ENCODE measurements around the gene ERP44. TPM values are rescaled to one million over a fixed set of nuclear protein-coding genes. Genes with fewer than 3 reads are reported as not detected.
"Not testable (repeated sequence)": the region's sequence is repeated elsewhere in the genome, so short reads cannot be mapped to it uniquely, and the experiment has no call there.

Gene ERP44
- 19.0 TPM for polyA plus RNA-seq (2012; ENCODE audit: insufficient read depth, insufficient read length)

DNA sequence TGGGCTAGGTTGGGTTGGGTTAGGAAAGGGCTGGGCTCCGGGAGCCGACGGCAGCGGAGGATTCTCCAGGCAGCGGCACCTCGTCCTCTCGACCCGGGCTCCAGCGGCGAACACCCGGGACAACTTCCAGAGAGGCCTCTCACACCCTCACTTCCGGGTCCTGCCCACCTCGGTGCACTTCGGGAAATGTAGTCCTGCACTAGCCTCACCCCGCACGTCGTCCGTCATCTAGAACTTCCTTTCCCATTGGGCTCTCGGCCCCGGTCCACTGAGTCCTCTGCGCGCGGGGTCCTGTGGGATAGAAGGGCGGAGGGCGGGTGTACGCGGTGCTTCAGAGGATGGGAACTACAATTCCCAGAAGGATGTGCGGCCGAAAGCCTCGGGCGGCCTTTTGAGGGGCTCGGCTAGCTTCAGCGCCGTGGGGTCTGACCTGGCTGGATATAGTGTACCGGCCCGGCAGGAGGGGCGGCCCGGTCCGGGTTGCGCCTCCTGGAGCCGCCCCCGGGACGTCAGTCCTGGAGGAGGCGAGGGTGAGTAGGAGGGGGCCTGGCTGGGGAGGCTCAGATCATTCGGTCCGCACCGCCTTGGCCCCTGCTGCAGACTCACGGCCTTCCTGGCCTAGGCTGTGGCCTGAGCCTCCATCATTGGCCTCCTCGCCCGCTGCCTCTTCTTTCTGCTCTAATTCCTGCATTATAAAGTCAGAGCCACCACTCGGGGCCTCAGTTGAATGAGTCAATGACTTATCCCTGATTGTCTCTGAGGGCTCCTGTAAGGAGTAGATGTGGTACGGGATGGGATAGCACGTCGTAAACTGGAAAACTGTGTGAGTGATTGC lies at the start of gene ERP44, which contains the start of gene INVS:
ERP44 (minus strand) TSS at position 114 of the 835 bp plus-strand sequence. CDS start 160 bp downstream, outside the sequence.
INVS (plus strand) TSS at position 357 of the 835 bp plus-strand sequence. CDS start 5,279 bp downstream, outside the sequence.
- DNase-seq (ENCODE audit: low read depth, low spot score) = peak; percentile 97
- H3K4me3 ChIP-seq (ENCODE audit: low read length) = peak within 1 kb of the TSS; percentile 100

DNA sequence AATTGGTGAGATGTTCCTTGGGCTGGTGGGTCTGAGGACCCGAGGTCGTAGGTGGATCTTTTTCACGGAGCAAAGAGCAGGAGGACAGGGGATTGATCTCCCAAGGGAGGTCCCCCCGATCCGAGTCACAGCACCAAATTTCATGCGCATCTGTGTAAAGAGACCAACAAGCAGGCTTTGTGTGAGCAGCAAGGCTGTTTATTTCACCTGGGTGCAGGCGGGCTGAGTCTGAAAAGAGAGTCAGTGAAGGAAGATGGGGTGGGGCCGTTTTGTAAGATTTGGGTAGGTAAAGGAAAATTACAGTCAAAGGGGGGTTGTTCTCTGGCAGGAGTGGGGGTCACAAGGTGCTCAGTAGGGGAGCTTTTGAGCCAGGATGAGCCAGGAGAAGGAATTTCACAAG lies 47.2 kb upstream of the ERP44 start:
- H3K4me3 ChIP-seq (ENCODE audit: low read length) = not testable (repeated sequence)

DNA sequence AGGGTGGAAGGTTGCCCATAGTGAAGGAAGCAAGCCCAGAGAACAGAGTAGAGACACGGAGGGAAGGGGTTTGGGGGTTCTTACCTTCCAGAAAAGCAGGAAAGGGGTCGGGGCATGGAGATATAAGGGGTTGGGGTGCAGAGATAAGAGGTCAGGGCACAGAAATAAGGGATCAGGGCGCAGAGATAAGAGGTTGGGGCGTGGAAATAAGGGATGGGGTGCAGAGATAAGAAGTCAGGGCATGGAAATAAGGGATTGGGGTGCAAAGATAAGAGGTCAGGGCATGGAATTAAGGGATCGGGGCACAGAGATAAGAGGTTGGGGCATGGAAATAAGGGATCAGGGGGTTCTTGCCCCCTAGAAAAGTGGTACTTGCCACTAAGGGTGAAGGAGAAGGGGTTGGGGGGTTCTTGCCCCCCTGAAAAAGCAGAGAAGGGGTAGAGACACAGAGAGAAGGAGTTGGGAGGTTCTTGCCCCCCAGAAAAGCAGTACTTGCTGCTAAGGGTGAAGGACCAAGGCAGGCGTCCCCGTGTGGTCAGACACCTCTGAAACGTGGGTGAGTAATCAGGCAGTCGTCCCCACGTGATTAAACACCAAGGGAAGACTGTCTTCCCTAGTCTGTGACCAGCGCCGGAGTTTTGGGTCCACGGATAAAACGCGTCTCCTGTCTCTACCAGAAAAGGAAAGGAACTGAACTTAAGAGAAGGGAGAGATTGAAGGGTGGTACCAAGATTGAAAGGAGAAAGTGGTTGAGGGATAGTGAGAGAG lies 46.6 kb upstream of the ERP44 start:
- not testable (repeated sequence) for DNase-seq (ENCODE audit: low read depth, low spot score); H3K4me3 ChIP-seq (ENCODE audit: low read length)

More for the DNA sequence above, 47.2 kb upstream of the ERP44 start:
- not testable (repeated sequence) for DNase-seq (ENCODE audit: low read depth, low spot score)

DNA sequence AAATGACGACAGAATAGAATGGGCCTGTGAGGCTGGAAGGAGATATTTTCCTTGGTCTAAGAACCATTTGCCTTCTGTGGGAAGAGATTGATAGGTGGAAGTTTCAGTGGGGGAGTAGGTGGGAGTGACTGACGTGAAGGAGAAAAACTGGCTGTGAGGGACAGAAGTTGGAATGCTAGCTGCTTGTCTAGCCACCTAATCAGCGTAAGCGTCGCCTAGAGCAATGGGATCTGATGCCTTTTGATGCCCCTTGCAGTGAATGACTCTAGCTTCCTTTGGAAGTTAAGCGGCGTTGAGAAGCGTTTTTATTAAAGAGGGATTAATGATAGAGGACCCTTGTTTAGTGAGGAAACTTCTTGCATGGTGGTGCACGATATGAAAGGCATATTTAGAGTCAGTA lies 43.1 kb upstream of the ERP44 start:
- H3K4me3 ChIP-seq (ENCODE audit: low read length) = not testable (repeated sequence)

DNA sequence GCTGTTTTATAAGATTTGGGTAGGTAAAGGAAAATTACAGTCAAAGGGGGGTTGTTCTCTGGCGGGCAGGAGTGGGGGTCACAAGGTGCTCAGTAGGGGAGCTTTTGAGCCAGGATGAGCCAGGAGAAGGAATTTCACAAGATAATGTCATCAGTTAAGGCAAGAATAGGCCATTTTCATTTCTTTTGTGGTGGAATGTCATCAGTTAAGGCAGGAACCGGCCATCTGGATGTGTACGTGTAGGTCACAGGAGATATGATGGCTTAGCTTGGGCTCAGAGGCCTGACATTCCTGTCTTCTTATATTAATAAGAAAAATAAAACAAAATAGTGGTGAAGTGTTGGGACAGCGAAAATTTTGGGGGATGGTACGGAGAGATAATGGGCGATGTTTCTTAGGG lies 41.5 kb upstream of the ERP44 start:
- DNase-seq (ENCODE audit: low read depth, low spot score); H3K4me3 ChIP-seq (ENCODE audit: low read length): not testable (repeated sequence)

More for the DNA sequence above, 43.1 kb upstream of the ERP44 start:
- not testable (repeated sequence) for DNase-seq (ENCODE audit: low read depth, low spot score)

DNA sequence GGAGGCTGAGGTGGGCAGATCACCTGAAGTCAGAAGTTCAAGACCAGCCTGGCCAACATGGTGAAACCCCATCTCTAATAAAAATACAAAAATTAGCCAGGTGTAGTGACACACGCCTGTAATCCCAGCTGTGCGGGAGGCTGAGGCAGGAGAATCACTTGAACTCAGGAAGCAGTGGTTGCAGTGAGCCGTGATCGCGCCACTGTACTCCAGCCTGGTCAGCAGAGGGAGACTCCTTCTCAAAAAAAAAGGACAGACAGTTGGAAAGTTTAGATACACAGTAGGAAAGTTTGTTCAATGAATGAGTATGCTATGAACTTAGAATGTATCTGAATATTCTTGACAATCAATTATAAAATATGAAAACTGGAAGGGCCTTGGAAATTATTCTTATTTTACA lies 38.0 kb upstream of the ERP44 start:
- not testable (repeated sequence) for H3K4me3 ChIP-seq (ENCODE audit: low read length)

DNA sequence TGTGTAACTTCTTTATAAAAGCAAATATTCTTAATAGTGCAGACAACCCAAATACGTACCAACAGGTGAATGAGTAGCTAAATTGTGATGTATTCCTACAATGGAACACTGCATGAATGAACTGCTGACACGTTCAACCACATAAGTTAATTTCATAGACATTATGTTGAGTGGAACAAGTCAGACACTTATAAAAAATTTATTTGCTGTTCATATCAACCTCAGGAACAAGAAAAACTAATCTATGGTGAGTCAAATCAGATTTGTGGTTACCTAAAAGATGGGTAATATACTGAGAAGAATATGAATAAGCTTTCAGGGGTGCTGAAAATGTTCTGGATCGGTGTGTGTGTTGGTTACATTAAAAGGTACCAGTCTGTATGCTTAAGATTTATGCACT lies 35.9 kb upstream of the ERP44 start:
- no peak overlapping the region for H3K4me3 ChIP-seq (ENCODE audit: low read length)
- DNase-seq (ENCODE audit: low read depth, low spot score) = no peak

More for the DNA sequence above, 38.0 kb upstream of the ERP44 start:
- DNase-seq (ENCODE audit: low read depth, low spot score) = not testable (repeated sequence)

DNA sequence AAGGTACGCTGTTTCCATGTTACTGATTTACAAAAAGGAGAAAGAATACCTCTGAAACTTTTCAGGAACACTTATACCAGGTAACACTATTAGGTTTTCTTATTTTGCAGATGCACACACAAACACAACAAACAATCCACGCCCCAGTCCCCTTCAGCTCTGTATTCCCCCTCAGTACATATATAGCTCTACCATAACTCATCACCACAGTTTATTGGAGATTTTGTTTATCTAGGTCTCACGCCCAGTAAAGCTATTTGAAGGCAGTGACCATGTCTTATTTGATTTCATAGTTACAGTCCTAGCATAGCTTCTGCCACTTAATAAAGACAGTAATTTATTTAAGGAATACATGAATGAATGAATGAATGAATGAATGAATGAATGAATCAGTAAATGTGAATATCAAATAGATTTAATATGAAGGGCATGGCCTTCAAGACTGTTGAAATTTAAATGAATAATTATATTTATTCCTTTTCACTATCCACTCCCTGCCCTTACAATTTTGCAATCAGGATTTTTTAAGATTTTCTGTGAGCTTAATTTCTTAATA lies 33.2 kb upstream of the ERP44 start:
- no peak overlapping the region for H3K4me3 ChIP-seq (ENCODE audit: low read length)
- DNase-seq (ENCODE audit: low read depth, low spot score) = no peak

DNA sequence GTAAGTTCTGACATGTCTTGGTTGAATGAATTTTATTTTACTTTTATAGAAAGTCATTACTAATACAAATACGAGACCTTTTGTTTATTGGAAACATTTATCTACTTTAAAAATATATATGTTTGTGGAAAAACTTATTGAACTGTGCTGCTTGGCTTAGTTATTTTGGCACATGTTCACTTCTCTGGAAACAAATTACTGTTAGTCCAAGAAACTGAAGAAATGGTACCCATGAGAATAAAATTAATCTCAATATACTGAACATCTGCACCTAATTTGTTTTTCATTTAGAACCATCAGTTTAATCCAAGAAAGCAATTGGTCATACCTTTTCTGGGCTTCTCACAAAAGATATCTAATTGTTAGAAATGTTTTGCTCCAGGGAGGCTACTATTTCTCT lies 32.4 kb upstream of the ERP44 start:
- no peak overlapping the region for H3K4me3 ChIP-seq (ENCODE audit: low read length)

DNA sequence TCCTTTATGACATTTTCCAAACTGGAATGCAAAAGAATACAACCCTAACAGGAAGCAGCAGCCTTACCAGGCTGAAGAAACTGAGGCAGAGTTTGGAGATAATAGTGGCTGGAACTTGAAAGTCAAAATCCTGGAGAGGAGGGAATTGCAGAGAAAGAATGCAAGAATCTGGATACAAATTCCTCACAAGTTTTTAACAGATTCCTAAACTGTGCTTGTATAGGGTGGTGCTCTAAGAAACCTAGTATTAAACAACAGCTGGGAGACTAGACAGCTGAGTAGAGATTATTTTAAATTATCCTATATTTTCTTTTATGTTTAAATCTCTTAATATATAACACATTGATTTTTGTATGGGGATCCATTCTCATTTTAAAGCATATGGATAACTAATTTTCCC lies 31.0 kb upstream of the ERP44 start:
- H3K4me3 ChIP-seq (ENCODE audit: low read length) = no peak overlapping the region
- no peak for DNase-seq (ENCODE audit: low read depth, low spot score)

More for the DNA sequence above, 32.4 kb upstream of the ERP44 start:
- DNase-seq (ENCODE audit: low read depth, low spot score) = no peak

DNA sequence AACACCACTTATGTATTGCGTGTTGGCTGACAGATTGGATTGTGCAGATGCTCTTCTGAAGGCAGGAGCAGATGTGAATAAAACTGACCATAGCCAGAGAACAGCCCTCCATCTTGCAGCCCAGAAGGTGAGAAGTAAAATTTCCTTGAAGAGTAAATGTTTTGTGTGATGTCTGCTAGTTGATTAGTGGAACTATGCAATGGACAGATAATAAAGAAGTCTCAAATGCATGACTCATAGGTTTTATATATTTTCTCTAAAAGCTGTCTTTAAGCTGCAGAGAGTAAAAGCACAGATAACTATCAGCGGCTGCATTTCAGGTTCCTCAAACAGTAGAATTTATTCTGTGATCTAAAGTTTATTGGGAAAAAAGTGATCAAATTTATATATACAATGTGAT lies 27.6 kb upstream of the ERP44 start:
- H3K4me3 ChIP-seq (ENCODE audit: low read length) = no peak overlapping the region

DNA sequence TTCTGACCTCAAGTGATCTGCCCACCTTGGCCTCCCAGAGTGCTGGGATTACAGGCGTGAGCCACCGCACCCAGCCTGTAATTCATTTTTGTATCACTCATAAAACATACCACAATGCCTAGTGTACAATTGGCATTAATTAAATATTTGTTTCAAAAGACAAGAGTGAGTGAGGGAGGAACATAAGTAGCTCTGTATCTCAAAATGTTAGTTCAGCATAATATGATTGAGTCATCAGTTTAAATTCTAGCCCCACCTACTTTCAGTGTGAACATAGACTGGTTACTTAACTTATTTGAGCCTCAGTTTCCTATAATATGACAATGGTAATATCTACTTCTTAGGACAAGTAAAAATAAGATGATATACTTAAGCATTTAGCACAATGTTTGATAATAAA lies 27.1 kb upstream of the ERP44 start:
- H3K4me3 ChIP-seq (ENCODE audit: low read length) = no peak overlapping the region
- no peak for DNase-seq (ENCODE audit: low read depth, low spot score)

More for the DNA sequence above, 27.6 kb upstream of the ERP44 start:
- DNase-seq (ENCODE audit: low read depth, low spot score) = no peak

DNA sequence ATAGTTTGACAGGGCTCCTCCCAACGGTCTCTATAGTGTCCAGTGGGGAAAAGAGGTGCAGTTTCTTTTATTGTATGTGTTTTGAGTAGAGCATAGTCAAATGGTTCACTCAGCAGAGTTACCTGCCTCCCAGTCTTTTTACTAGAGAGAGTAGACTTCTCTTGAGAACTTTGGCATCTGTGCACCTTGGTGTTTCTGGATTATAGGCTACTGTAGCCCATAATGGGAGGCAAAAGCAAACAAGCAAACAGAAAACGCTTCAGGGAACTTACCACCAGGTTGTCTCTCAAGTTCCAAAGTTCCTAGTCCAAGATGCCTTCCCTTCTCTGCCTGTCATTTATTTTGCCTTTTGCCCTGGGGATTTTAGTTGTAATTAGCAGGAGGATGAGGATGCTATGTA lies 26.4 kb upstream of the ERP44 start:
- no peak overlapping the region for H3K4me3 ChIP-seq (ENCODE audit: low read length)
- DNase-seq (ENCODE audit: low read depth, low spot score) = no peak

DNA sequence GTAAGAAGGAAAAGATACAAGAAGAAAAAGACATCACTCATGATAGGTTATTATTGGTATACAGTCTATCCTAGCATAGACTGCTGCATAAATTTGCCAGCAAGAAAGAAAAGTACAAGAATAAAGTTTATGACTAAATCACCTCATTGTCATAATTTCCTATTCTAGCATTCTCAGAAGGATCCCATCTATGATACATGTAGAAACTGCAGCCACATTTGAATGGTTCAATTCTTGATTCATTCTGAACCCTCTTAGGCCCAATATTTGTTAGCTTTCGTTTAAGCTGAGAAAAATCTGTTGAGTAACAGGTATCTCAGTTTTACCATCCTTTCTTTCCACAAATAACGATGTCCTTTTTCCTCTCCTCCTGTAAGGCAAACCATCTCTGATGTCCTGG lies 21.5 kb upstream of the ERP44 start:
- H3K4me3 ChIP-seq (ENCODE audit: low read length) = no peak overlapping the region
- no peak for DNase-seq (ENCODE audit: low read depth, low spot score)

DNA sequence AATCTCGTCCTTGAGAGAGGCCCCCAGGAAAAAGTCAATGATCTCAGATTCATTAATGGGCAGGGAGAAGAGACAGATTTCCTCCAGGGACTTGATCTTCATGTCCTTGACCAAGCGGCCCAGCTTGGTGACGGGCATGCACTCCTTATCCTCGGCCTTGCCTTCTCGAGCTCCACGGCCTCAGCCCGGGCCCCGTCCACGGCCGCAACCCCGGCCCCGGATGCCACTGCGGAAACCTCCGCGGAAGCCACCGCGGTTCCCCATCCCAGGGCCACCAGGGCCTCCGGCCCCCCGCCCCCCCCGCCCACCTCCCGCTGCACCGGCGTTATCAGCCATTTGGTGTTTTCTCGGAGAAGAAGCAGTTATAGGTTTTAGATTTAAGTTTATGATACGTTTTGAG lies 18.5 kb upstream of the ERP44 start:
- DNase-seq (ENCODE audit: low read depth, low spot score) = no peak
- no peak overlapping the region for H3K4me3 ChIP-seq (ENCODE audit: low read length)

DNA sequence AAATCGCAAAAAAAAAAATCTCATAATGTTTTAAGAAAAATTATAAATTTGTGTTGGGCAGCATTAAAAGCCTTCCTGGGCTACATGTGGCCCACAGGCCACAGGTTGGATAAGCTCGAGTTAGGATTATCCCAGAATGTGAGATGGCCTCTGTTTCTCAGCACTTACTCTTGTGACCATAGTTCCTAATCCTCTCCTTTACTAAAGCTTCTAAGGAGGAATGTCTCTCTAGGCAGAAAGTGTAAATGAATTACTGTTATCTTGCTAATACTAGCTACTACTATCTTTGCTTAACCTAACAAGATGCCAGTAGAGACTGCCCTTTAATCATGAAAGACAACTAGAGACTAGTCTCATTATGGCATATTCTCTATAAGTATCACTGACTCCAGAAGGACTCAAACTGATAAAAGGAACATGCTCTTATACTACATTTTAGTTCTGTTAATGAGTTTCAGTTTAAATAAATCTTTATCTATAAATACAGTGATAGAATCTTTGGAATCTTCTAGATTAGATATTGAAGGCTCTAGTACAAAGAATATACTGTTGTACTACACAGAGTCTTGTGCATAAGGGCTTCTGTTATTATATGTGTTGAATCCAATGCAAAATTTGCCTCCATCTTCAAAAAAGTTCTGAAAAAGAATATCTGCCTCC lies 14.0 kb upstream of the ERP44 start:
- H3K4me3 ChIP-seq (ENCODE audit: low read length) = no peak overlapping the region
- DNase-seq (ENCODE audit: low read depth, low spot score) = no peak

DNA sequence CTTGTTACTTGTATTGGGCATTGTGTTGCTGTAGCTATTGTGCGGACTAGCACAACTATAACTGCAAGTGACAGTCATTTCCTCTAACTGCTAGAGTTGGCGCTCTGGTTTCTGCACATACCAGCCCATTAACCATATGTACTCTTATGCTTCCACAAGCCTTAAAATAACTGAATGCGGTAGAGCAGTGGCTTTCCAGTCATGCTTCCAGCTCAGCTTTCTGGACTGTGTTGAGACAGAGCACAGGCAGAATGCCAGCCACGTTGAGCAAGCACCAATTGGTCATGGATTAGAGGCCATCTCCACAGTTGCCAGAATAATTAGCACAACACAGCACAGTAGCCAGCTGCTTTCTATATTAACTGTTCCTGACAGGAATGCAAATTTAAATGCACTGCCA lies 12.4 kb upstream of the ERP44 start:
- no peak for DNase-seq (ENCODE audit: low read depth, low spot score)
- H3K4me3 ChIP-seq (ENCODE audit: low read length) = no peak overlapping the region

DNA sequence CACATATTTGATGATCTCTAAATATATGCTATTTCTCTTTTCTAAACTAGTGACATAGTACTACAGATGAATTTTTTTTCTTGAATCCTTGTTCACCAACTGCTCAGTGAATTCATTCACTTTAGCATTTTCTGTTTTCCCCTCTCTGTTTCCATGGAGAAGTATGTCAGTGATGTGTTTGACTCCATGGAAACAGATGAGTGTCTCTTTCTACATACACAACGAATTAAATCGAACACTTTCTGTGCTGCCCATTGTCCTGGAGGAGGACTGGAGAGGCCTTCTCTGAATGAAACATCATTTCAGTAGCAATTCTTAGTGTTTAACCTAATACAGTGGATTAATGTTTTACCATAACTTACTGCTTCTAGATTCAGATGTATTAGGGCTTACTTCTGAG lies 9.8 kb upstream of the ERP44 start:
- H3K4me3 ChIP-seq (ENCODE audit: low read length) = no peak overlapping the region
- DNase-seq (ENCODE audit: low read depth, low spot score) = no peak

DNA sequence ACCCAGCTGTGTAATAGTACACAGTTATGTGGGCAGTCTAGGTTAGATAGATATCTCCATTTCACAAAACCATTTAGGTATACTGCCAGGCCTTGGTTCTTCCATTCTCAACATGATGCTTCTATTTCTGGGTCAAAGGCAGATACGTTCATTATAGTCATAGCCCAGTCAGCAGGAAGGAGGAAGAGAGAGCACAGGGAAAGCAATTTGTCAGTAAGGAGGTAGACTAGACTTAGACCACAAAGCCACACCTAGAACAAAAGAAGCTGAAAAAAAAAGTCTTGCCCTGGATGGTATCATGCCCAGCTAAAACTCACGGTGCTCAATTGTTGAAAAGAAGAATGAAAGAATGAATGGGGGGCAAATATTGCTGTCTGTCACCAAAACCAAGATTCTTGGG lies 7.8 kb upstream of the ERP44 start:
- peak; percentile 37 for DNase-seq (ENCODE audit: low read depth, low spot score)
- H3K4me3 ChIP-seq (ENCODE audit: low read length) = no peak overlapping the region

Measured in Jurkat, Clone E6-1 (cell line).